H1 (cell line): ENCODE data around the gene MARCKS.

ENCODE experiments used
- EGR1 ChIP-seq: IDR thresholded peaks from 2 replicates; pipeline ENCODE4 v1.6.1; 2011; ENCODE audit warnings: low read depth, low read length, borderline replicate concordance
- SP4 ChIP-seq: IDR thresholded peaks from 2 replicates; pipeline ENCODE4 v1.6.1; 2012; ENCODE audit warnings: low read length, inconsistent platforms

DNA sequence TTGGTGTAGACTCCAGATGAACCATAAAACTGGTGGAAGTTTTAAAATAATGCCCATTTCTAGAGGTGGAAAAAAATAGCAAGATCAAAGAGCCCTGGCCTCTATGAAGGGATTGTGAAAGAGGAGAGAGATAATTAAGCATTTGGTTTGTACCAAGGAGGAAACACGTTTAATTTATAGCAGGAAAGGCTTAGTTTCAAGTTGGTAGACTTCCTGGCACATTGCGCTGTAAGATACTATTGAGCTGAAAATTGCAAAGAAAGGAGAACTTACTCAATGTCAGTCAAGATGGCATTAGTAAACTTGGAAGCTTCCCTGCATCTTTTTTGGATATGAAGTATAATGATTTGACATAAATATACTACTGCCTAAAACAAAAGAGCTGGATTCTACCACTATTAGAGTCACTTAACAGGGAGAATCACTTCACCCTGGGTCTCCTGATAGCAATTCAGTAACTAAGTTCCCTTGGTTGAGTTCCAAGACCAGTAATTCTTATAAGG, 24.4 kb downstream of the MARCKS start:
- TF ChIP-seq EGR1 (no peak), SP4 (no peak)
